Fibroblast of mammary gland (primary cell): Measurements from ENCODE around the gene APP.

Experiments used
- DNase-seq: peaks from one replicate; pipeline ENCODE4 v3.0.0-alpha.2; 2010; ENCODE audit warnings: low read depth
- H3K4me3 ChIP-seq: 2 replicates; pipeline ENCODE4 v1.5.1; 2011; ENCODE audit warnings: low read depth, mild to moderate bottlenecking, low read length, moderate library complexity; ENCODE audit not compliant: control insufficient read depth
- CTCF ChIP-seq: conservative IDR thresholded peaks from 2 replicates; pipeline ENCODE4 v1.5.1; 2011; ENCODE audit warnings: low read depth, low read length, inconsistent platforms; ENCODE audit not compliant: control insufficient read depth, insufficient read depth

The APP gene

GRCh38 chr21:25974964-25975363 lies 195.6 kb downstream of the APP start:
- H3K4me3 ChIP-seq = no peak overlapping the region
- no peak for TF ChIP-seq CTCF
- DNase-seq = no peak

GRCh38 chr21:25970254-25970930 lies 200.2 kb downstream of the APP start:
- TF ChIP-seq CTCF = no peak
- H3K4me3 ChIP-seq = no peak overlapping the region
- no peak for DNase-seq

- no peak for DNase-seq
- no peak overlapping the region for H3K4me3 ChIP-seq
- no peak for TF ChIP-seq CTCF
Observed at GRCh38 chr21:25967901-25968438, 202.6 kb downstream of the APP start.

- no peak for DNase-seq
- H3K4me3 ChIP-seq = no peak overlapping the region
- TF ChIP-seq CTCF = no peak
Observed at GRCh38 chr21:25967181-25967900, 203.2 kb downstream of the APP start.

GRCh38 chr21:25965951-25966707 lies 204.4 kb downstream of the APP start:
- H3K4me3 ChIP-seq = no peak overlapping the region
- no peak for TF ChIP-seq CTCF
- no peak for DNase-seq

GRCh38 chr21:25964926-25965325 lies 205.6 kb downstream of the APP start:
- DNase-seq = no peak
- no peak for TF ChIP-seq CTCF

More at GRCh38 chr21:25964926-25965325, 205.6 kb downstream of the APP start:
- no peak overlapping the region for H3K4me3 ChIP-seq
